Stimulated activated CD4-positive, alpha-beta T cell treated with anti-CD3 and anti-CD28 coated beads, Interleukin-2, amount 100 ng/mL, for 4 hours (primary cell): ENCODE measurements around the gene FKBP1B.
"Not testable (repeated sequence)": the region's sequence is repeated elsewhere in the genome, so short reads cannot be mapped to it uniquely, and the experiment has no call there.

Experiments
- DNase-seq: peaks from one replicate; pipeline ENCODE4 v3.0.0-alpha.2; 2020; ENCODE audit warnings: low read depth

Gene FKBP1B

GRCh38 chr2:24072259-24072658 lies 22.7 kb downstream of the FKBP1B start:
- DNase-seq, result no peak

DNA sequence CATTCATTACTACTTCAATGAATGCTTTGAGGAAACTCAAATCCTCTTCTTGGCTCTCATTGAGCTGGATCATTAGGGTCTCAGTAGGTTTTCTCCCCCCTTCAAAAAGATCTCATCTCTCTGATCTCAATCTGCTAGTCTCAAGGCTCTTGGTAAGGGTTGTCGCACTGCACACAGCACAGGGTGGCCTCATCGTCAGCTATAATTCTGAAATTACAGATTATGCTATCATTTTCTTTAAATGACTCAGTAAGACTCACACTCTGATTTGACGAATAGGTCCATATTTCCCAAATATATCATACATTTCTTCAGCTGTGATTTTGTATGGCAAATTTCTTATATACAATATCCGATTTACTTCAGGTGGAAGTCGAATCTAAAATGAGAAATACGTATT lies 24.3 kb downstream of the FKBP1B start:
- DNase-seq, result no peak

- no peak for DNase-seq
These were observed 25.7 kb downstream of the FKBP1B start for GRCh38 chr2:24075259-24075658.

GRCh38 chr2:24075915-24076848 lies 26.6 kb downstream of the FKBP1B start, which contains the start of gene SF3B6:
TSS of gene SF3B6 (minus strand) at chr2:24076326. CDS start at chr2:24076229, 97 bp downstream.
- DNase-seq, result peak; percentile 100

GRCh38 chr2:24076849-24077534 lies 27.5 kb downstream of the FKBP1B start:
- no peak for DNase-seq

DNA sequence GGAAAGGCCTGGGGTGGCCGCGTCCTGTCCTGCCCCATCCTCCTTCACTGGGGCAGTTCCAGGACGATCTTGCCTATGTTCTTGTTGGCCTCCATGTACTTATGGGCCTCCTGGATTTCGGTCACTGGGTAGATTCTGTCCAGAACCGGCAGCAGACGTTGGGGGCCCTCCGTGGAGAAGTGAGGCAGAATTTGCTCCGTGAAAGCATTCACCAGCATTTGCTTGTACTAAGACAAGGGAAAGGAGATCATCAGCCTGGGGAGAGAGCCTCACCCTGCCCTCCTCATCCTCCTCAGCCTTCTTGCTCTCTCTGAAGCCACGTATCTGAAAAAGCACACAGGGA lies 28.0 kb downstream of the FKBP1B start:
- no peak for DNase-seq

DNA sequence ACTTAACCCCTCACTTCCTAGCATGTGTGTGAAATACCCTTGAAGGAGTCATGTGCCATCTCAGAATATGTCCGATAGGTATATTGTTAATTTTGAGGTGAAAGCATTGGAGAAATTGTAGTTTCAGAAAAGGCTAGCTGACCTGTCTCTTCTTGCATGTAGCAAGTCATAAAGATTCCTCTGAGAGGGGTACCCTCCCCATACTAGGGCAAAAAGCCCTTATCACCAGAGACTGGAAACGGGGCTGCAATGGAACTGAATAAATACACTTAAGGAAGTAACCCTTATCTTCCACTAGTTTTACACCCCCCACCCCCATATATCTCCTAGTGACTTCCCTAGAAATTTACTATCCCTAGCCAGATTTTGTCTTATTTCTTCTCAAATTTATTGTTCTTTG lies 28.3 kb downstream of the FKBP1B start:
- no peak for DNase-seq

GRCh38 chr2:24080701-24081100 lies 31.2 kb downstream of the FKBP1B start:
- DNase-seq, result no peak

DNA sequence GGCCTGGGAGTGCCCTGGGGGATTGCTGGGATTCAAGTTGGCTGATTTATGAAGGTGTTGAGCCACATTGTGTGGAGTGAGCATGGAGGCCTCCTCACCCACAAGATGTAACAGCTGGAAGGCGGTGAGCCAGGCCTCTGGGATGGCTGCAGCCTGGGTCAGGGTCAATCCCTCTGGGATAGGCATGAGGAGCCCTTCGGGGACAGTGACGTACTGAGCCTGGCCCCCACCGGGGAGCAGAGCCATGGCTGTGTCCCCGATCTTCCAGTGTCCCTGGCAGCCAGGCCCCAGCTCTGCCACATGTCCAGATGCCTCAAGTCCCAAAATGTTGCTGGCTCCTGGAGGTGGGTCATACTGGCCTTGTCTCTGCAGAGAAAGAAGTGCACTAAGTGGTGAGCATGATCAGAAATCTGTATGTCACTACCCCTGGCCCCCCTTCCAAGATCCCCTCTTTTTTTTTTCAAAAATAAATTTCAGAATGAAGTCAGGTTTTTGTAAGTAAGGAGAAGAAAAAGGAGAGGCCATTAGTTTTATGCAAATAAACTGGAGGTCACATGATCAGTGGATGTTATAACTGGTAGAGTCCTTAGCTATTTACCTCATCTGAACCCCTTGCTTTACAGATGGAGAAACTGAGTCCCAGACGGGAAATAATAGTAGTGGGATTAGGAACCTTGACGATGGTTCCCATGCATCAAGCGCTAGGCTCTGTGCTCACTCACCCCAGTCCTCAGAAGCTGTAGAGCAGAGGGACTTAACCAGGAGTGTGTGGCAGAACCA lies 33.4 kb downstream of the FKBP1B start:
- no peak for DNase-seq

- DNase-seq, result peak; percentile 16
These were observed 34.2 kb downstream of the FKBP1B start for GRCh38 chr2:24083567-24084385.

DNA sequence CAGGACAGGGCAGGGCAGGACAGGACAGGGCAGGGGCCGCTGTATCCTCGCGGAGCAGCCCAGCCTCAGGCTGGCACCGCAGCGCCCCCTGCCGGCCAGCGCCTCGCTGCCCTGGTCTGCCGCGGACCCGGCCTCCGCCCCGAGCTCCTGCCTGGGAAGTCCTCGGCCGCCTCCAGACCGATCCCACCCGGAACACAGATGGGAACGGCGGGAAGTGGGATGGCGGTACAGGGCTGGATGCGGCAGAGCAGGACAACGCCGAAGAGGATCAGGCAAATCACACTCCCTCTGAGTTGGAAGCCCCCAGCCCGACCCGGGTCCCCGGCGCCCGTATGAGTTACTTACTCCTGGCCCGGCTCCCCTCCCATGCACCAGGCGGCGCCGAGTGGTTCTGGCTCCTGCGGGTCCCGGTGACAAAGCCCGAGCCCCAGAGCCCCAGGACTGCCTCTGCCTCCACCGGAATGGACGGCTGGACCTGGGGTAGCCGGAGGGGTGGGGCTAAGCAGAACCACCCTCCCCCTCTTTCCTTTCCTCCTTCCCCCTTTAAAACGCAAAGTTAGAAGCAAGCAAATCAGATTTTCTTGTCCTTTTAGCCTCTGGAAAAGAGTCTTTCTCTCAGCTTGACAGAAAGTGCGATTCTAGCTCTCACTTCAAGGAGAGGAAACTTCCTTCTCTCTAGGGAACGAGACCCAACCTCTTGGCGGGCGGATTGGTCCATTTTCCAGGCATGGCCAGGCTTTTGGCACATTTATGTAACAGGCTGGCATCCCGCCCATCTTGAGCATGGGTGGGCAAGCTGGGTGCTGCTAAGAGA lies 35.1 kb downstream of the FKBP1B start, which contains the start of gene TP53I3:
Gene TP53I3, minus strand, starts transcription at position 449 of the 814 bp plus-strand sequence. CDS start 508 bp downstream, outside the sequence.
- DNase-seq, result peak; percentile 70

DNA sequence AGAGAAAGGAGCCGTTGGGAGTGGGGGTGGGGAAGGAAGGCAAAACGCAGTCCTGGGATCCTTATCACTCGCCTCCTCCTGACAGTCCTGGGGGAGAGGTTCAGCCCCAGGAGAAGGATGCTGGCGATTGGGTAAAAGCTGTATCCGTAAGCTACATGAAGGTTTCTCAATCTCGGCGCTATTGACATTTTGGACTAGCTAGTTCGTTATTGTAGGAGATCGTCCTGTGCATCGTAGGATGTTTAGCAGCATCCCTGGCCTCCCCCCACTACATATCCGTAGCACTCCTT lies 35.6 kb downstream of the FKBP1B start:
- no peak for DNase-seq

GRCh38 chr2:24086241-24086640 lies 36.7 kb downstream of the FKBP1B start:
- no peak for DNase-seq

DNA sequence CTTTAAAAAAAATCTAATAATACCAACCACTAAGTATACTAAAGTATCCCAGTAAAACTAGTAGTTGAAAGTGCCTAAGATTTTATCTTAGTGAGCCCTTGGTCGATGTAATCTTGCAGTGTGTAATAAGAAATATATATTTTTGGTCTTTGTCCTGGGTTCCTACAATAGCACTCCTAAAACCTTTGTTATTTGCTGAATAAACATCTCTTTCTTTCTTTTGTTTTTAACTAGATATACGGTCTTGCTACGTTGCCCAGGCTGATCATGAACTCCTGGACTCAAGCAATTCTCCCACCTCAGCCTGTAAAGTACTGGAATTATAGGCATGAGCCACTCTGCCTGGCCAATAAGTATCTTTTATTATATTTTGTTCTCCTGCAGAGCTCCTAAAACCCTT lies 37.5 kb downstream of the FKBP1B start:
- DNase-seq, result no peak

DNA sequence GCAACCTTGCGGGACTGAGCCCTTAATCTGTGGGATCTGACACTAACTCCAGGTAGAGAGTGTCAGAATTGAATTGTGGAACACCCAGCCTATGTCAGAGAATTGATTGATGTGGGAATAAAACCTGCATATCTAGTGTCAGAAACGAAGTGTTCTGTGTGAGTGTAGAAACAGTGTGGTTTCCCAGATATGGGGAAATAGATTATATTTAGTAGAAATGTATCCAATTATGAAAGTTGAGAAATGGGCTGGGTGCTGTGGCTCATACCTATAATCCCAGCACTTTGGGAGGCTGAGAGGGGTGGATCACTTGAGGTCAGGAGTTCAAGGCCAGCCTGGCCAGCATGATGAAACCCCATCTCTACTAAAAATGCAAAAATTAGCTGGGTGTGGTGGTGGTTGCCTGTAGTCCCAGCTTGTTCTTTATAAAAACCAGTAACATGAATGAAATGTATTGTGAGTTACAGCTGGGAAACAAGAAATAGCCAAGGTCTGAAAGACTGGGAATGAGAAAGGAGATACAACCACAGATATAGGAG lies 39.3 kb downstream of the FKBP1B start:
- DNase-seq, result no peak

DNA sequence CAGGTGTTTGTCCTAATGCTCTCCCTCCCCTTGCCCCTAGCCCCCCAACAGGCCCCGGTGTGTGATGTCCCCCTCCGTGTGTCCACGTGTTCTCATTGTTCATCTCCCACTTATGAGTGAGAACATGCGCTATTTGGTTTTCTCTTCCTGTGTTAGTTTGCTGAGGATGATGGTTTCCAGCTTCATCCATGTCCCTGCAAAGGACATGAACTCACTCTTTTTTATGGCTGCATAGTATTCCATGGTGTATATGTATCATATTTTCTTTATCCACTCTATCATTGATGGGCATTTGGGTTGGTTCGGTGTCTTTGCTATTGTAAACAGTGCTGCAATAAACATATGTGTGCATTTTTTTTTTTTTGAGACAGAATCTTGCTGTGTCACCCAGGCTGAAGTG lies 43.7 kb downstream of the FKBP1B start:
- DNase-seq, result not testable (repeated sequence)

- DNase-seq, result not testable (repeated sequence)
These were observed 45.7 kb downstream of the FKBP1B start for GRCh38 chr2:24095171-24095677.

DNA sequence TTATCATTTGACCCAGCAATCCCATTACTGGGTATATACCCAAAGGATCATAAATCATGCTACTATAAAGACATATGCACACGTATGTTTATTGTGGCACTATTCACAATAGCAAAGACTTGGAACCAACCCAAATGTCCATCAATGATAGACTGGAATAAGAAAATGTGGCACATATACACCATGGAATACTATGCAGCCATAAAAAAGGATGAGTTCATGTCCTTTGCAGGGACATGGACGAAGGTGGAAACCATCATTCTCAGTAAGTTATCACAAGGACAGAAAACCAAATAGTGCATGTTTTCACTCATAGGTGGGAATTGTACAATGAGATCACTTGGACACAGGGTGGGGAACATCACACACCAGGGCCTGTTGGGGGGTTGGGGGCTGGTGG lies 51.2 kb downstream of the FKBP1B start:
- not testable (repeated sequence) for DNase-seq

DNA sequence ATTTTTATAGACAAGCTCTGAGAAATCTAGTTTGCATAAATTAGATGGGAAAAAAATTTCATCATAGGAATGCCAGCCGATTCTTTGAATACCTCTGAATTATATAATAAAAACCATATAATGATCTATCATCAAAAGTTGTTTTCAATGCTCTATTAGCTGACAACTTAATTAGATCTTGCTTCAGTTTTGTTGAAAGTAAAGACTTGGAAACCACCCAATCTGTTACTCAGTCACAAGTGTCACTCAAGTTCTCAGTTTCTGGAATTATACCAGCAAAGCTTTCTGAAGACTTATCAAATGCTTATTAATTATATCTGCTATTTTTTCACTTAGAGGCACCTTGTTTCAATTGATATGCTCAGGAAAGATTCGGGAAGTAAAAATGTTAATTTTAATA lies 52.5 kb downstream of the FKBP1B start:
- DNase-seq, result no peak

GRCh38 chr2:24102677-24103076 lies 53.1 kb downstream of the FKBP1B start:
- no peak for DNase-seq
